ENCODE results near the gene CARS1. TPM values are rescaled to one million over a fixed set of nuclear protein-coding genes. Genes with fewer than 3 reads are reported as not detected.

Gene CARS1
- total and polyA plus RNA-seq, 4 donors = 27.3 to 62.3 (median 37.7) TPM

DNA sequence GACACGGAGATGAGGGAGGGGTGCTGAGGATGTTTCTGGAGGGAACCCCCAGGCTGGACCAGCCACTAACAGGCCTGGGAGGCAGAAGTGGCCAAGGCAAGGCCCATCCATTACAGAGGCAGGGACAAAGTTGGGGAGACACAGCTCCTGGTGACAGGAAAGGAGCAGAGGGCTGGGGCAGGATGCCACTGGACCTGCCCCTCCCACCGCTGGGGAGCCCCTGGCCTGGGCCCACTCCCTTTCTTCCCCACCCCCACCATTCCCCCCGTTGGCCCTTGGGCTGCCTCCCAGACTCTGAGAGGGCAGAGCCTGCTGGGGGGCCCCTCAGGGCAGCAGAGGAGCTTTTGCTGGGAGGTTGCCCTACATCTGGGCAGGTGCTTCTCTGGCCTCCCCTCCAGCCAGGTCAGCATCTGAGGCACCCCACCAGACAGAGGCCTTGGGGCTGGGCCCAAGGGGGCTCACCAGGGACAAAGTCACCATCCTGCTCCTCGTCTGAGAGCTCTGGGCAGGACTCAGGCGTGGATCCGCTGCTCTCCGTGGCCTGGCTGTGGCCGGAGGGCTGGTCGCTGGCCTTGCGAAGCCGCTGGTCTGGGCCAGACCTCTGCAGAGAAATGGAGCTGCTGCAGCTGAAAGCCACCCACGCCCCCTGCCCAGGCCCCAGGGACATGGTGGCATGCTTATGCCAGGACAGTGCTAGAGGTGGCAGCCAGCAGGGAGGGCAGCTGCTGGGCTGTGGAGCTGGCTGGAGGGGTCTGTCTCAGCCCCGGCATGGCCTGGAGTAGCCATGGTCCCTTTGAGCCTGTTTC is 33.1 kb upstream of the CARS1 start:
- WGBS, 2 donors = 92 to 94% methylated on average over 13 of the region's 13 CpGs
- H3K4me1 ChIP-seq (ENCODE audit: control insufficient read depth in 5 of 5, insufficient read depth in 5 of 5, low read length in 5 of 5) = peaks cover 0 to 3% (median 0%) of the 10 kb centered on the region in 5 donors
- DNase-seq (no peak), ATAC-seq (ENCODE audit: insufficient read depth, low FRiP score) (no peak)
- peaks cover 0 to 42% (median 6%) of the 10 kb centered on the region in 4 donors for H3K36me3 ChIP-seq (ENCODE audit: control insufficient read depth in 4 of 4, insufficient read depth in 4 of 4, low read length in 4 of 4)
- no peak overlapping the region for H3K9ac ChIP-seq (ENCODE audit: insufficient read depth in 1 of 2, low read length in 2 of 2)
- H3K27ac ChIP-seq (ENCODE audit: low read depth in 1 of 2, low read length in 1 of 2) = no peak overlapping the region
- H3K27me3 ChIP-seq (ENCODE audit: control insufficient read depth in 3 of 3, insufficient read depth in 3 of 3, low read length in 2 of 3) = no peaks in the 10 kb centered on the region
- TF ChIP-seq, protein P1, sequence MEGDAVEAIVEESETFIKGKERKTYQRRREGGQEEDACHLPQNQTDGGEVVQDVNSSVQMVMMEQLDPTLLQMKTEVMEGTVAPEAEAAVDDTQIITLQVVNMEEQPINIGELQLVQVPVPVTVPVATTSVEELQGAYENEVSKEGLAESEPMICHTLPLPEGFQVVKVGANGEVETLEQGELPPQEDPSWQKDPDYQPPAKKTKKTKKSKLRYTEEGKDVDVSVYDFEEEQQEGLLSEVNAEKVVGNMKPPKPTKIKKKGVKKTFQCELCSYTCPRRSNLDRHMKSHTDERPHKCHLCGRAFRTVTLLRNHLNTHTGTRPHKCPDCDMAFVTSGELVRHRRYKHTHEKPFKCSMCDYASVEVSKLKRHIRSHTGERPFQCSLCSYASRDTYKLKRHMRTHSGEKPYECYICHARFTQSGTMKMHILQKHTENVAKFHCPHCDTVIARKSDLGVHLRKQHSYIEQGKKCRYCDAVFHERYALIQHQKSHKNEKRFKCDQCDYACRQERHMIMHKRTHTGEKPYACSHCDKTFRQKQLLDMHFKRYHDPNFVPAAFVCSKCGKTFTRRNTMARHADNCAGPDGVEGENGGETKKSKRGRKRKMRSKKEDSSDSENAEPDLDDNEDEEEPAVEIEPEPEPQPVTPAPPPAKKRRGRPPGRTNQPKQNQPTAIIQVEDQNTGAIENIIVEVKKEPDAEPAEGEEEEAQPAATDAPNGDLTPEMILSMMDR (IDR thresholded peaks at IDR 0.05; ENCODE audit: control extremely low read depth, extremely low read depth) = no peak
- H3K4me3 ChIP-seq = no peak overlapping the region
- no peaks in the 10 kb centered on the region for H3K9me3 ChIP-seq (ENCODE audit: control insufficient read depth in 4 of 4, insufficient read depth in 3 of 4, low read length in 3 of 4)

DNA sequence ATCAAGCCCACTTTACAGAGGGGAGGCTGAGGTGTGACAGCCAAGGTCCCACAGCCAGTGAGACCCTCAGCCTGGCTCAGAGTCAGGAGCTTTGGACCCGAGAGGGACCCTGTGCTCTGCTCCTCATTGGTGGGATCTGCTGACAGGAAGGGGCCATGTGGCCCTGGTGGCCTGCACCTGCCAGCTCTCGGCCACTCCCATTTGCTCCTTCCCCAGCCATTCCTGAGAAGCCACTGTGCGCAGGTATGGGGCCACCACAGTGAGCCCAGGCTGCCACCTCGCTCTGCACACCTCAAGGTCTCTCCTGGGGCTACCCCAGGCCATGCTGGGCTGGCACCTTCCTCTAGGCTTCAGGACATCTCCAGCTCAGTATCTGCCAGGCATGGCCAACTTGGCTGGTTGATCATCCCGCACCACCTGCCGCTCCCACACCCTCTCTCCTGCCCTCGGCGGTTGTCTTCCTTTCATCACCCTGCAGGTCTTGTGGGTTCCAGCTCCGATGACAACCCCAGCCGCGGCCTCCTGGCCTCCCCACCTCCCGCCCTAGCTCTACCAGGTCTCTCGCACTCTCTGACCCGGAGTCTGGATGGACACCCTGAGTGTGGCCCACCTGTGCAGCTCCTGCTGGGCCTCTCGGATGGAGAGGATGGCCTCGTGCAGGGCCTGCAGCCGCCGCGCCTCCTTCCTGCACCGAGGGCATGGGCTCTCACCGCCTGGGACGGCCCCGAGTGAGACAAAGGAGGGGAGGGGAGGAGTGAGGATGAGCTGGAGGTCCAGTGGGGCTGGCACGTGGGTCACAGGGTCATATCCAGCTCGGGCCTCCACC is 32.2 kb upstream of the CARS1 start:
- DNase-seq = no peak
- Histone ChIP-seq H3K4me1 (ENCODE audit: control insufficient read depth in 5 of 5, insufficient read depth in 5 of 5, low read length in 5 of 5) (peaks cover 0 to 3% (median 0%) of the 10 kb centered on the region in 5 donors), H3K27me3 (ENCODE audit: control insufficient read depth in 3 of 3, insufficient read depth in 3 of 3, low read length in 2 of 3) (no peaks in the 10 kb centered on the region), H3K9ac (ENCODE audit: insufficient read depth in 1 of 2, low read length in 2 of 2) (no peak overlapping the region), H3K27ac (ENCODE audit: low read depth in 1 of 2, low read length in 1 of 2) (no peak overlapping the region), H3K9me3 (ENCODE audit: control insufficient read depth in 4 of 4, insufficient read depth in 3 of 4, low read length in 3 of 4) (no peaks in the 10 kb centered on the region), H3K36me3 (ENCODE audit: control insufficient read depth in 4 of 4, insufficient read depth in 4 of 4, low read length in 4 of 4) (peaks cover 0 to 42% (median 6%) of the 10 kb centered on the region in 4 donors), H3K4me3 (no peak overlapping the region)
- TF ChIP-seq, protein P1 (IDR thresholded peaks at IDR 0.05; ENCODE audit: control extremely low read depth, extremely low read depth) = no peak
- no peak for ATAC-seq (ENCODE audit: insufficient read depth, low FRiP score)
- 90 to 93% methylated on average over 22 to 25 of the region's 25 CpGs for WGBS, 2 donors

DNA sequence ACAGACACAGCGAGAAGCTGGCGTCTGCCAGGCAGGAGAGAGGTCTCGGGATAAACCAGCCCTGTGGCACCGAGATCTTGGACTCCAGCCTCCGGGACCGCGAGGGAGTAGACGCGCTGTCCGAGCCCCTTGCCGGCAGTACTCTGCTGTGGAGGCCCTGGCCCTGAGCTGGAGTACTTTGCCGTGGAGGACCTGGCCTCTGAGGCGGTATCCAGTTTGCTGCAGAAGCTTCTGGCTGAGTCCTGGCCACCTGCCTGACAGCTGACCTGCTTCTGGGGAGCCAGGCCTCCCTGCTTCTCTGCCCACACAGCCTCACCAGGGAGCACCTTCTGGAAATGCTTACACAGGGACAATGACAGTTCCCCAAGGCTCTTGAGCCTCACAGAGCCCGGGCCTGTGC is 31.6 kb upstream of the CARS1 start:
- ATAC-seq (ENCODE audit: insufficient read depth, low FRiP score) (no peak), DNase-seq (no peak)
- Histone ChIP-seq H3K4me1 (ENCODE audit: control insufficient read depth in 5 of 5, insufficient read depth in 5 of 5, low read length in 5 of 5) (no peaks in the 10 kb centered on the region), H3K36me3 (ENCODE audit: control insufficient read depth in 4 of 4, insufficient read depth in 4 of 4, low read length in 4 of 4) (peaks cover 0 to 38% (median 6%) of the 10 kb centered on the region in 4 donors), H3K27ac (ENCODE audit: low read depth in 1 of 2, low read length in 1 of 2) (no peak overlapping the region), H3K27me3 (ENCODE audit: control insufficient read depth in 3 of 3, insufficient read depth in 3 of 3, low read length in 2 of 3) (no peaks in the 10 kb centered on the region), H3K9me3 (ENCODE audit: control insufficient read depth in 4 of 4, insufficient read depth in 3 of 4, low read length in 3 of 4) (no peaks in the 10 kb centered on the region), H3K4me3 (no peak overlapping the region), H3K9ac (ENCODE audit: insufficient read depth in 1 of 2, low read length in 2 of 2) (no peak overlapping the region)
- 91 to 96% methylated on average over 14 of the region's 14 CpGs for WGBS, 2 donors
- TF ChIP-seq, protein P1 (IDR thresholded peaks at IDR 0.05; ENCODE audit: control extremely low read depth, extremely low read depth) = no peak

All from lung (tissue), 12 donors.